Right lobe of liver (tissue), 4 donors: ENCODE data around the gene ADCY9.

ENCODE experiments used
- POLR2A ChIP-seq: fragments of 450-650 bp; IDR thresholded peaks from one replicate; pipeline ENCODE4 v1.6.1; 2017; ENCODE audit warnings: antibody characterized with exemption, mild to moderate bottlenecking
- TF ChIP-seq, protein P1 (sequence below), 4 donors: fragments of 200-600 bp in 3 of 4; fragments of 450-650 bp in 1 of 4; IDR thresholded peaks; one replicate each; pipeline versions ENCODE4 v1.5.1 to v1.8.0; 2016 to 2022; ENCODE audit warnings: antibody characterized with exemption in 4 of 4, mild to moderate bottlenecking in 2 of 4
- donor health status: DM: no; HTN: no; CAD: no.
- donor health status: DM: no; HTN: no; CAD: no.
- donor health status: DM: no; HTN: yes; CAD: no.

DNA sequence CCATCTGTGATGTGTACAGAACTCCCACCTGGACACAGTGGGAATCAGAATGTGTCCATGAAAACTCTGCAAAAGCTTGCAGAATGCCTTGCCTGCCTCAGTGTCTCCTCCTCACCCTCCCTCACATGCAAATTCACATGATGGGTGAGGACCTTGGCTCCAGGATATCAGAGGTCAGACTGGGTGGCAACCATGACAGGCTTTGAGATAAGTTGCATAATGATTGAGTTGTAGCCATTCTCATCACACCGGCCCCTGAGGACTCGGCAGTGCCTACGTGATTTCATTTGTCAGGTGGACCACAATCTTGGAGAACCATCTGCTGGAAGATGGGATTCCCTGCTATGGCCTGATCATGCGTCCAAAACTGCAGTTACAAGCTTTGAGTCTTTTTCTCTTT, 3.9 kb upstream of the ADCY9 start:
- TF ChIP-seq, protein P1, sequence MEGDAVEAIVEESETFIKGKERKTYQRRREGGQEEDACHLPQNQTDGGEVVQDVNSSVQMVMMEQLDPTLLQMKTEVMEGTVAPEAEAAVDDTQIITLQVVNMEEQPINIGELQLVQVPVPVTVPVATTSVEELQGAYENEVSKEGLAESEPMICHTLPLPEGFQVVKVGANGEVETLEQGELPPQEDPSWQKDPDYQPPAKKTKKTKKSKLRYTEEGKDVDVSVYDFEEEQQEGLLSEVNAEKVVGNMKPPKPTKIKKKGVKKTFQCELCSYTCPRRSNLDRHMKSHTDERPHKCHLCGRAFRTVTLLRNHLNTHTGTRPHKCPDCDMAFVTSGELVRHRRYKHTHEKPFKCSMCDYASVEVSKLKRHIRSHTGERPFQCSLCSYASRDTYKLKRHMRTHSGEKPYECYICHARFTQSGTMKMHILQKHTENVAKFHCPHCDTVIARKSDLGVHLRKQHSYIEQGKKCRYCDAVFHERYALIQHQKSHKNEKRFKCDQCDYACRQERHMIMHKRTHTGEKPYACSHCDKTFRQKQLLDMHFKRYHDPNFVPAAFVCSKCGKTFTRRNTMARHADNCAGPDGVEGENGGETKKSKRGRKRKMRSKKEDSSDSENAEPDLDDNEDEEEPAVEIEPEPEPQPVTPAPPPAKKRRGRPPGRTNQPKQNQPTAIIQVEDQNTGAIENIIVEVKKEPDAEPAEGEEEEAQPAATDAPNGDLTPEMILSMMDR (IDR thresholded peaks at IDR 0.05), result no peak
- no peak for TF ChIP-seq POLR2A
